ENCODE data around the gene ELOB.

The ELOB gene

DNA sequence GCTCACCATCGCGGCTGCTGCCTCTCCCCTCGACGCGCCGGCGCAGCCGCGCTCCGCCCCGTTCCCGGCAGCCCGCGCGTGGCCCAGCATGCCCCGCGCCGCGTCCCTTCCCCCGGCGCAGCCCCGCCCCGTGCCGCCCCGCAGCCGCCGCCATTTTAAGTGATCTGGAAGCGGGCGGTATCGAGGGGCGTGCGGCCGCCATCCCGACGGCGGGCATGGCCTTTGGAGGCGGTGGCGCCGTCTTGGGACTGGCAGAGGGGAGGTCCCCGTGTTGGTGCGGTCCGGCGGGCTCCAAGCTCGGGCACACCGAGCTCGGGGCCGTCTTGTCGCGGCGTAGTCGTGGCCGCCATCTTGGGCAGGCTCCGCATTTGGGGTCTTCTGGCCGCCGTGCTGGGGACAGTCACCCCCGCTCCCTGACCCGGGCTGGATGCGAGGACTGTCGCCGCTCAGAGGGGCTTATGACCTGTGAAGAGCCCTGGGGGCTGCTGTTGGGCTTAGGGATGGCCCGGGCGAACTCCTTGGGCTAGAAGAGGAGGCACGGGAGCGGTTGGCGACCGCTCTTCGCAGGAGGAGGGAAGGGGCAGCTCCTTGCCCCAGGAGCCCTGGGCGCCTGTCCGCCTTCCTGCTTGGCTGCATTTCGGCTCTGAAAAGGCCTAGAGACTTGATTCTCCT lies at the start of gene ELOB:
ELOB (minus strand) TSS at position 50 of the 672 bp plus-strand sequence; CDS start at position 9, 41 bp downstream.
- peak; percentile 92 for DNase-seq (ENCODE audit: low spot score)

- DNase-seq (ENCODE audit: low spot score), result no peak
These were observed 48.8 kb upstream of the ELOB start for GRCh38 chr16:2825906-2826305.

- DNase-seq (ENCODE audit: low spot score), result no peak
These were observed 48.1 kb upstream of the ELOB start for GRCh38 chr16:2825049-2825742.

DNA sequence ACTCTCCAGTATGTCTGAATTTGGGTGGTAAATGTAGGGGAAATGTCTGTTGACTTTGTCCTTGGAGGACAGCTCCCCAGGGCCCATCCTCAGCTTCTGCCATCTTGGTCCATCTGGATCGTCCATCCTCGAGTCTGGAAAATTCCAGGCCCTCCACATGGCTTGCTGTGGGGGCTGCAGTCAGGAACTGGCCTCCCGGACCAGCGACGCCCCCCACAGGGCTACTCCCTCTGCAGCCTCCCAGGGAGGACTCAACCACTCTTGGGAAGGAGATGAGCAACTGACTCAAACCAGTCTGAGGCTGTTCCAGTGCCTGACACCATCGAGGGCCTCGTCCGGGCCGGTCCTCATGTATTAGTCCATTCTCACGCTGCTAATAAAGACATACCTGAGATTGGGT lies 47.5 kb upstream of the ELOB start:
- DNase-seq (ENCODE audit: low spot score), result no peak

DNA sequence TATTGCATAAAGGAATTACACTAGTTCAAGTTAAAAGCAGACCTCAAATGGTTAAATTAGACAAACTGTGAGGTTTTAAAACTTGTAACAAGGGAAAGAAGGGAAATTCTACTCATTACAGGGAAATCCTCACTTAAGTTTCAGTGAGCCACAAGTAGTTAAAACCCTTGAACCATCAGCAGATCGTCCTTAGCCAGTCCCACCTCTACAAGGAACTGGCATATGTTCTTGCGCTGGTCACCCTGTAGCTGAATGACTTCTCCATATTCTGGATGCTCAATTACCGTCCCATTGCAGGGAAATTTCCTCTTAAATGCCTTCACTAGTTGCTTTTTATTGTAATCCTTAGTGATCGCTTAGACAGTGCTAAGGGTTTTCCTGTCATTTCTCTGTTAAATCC lies 45.4 kb upstream of the ELOB start:
- DNase-seq (ENCODE audit: low spot score), result no peak

DNA sequence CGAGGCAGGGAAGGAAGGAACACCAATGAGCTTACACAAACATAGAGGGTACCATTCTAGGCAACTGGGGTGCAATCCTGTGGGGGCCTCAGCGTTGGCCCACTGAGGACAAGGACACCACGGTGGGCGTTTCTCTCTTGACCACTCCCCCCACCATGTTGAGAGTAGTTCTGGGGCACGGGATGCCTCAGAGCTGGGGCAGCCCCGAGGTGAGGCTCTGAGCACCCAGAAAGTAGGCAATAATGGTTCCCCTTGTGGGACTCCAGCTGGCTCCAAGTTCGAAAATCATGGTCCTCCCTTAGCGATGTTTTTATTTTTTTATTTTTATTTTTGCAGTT lies 45.0 kb upstream of the ELOB start:
- DNase-seq (ENCODE audit: low spot score), result no peak

DNA sequence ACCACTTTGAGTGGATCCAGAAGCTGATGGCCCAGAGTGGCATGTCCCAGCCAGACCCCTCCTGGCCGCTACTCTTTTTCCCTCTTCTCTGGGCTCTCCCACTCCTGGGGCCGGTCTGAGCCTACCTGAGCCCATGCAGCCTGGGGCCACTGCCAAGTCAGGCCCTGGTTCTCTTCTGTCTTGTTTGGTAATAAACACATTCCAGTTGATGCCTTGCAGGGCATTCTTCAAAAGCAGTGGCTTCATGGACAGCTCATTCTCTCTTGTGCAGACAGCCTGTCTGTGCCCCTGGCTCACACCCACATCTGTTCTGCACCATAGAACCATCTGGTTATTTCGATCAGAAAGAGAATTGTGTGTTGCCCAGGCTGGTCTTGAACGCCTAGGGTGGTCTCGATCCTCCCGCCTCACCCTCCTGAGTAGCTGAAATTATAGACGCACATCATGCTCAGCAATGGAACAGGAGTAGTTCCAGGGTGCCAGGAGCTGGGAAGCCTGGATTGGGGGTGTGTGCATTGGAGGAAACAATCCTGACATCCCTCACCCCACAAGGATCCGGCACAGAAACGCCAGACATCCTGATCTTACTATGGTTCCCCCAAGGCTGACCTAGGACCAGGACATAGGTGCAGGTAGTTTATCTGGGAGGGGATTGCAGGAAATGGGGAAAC lies 44.5 kb upstream of the ELOB start:
- DNase-seq (ENCODE audit: low spot score), result no peak

- no peak for DNase-seq (ENCODE audit: low spot score)
These were observed 43.9 kb upstream of the ELOB start for GRCh38 chr16:2820836-2821486.

DNA sequence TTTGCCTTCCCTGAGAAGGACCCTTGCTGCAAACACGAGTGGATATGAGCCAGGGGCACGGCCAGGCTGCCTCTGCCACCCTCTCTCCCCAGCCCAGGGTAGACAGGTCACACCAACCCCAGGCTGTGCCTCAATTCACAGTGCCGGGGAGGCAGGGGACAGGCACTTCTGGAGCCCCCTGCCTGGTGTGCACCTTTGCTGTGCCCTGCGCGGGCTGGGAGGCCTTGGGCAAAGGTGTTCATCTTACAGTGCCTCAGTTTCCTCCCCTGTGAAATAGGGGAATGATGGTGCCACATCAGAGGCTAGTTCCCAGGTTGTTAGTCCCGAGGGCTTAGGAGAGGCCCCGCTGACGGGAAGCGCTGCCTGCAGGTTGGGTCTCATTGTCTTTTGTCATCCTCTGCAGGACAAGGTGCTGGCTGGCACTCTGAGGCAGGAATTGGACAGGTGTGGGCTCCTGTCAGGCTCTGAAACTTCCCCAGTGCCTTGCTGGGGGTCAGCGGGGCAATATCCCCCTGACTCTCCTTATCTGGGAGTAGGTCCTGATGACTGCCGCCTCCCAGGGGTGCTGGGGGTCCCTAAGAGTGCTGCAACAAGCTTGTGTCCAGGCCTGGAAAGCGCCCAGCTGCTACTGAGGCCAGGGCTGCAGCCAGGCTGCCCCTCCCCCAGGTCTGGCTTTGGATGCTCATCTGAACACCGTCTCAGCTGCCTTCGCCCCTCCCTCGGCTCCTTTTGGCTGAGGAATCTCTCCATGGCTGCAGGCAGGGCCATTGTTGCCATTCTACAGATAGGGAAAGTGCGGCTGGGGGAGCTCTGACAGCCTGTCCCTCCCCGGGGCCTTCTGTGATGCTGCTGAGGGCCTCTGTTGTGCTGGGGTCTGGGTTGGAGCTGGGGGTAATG lies 43.1 kb upstream of the ELOB start:
- DNase-seq (ENCODE audit: low spot score), result no peak

DNA sequence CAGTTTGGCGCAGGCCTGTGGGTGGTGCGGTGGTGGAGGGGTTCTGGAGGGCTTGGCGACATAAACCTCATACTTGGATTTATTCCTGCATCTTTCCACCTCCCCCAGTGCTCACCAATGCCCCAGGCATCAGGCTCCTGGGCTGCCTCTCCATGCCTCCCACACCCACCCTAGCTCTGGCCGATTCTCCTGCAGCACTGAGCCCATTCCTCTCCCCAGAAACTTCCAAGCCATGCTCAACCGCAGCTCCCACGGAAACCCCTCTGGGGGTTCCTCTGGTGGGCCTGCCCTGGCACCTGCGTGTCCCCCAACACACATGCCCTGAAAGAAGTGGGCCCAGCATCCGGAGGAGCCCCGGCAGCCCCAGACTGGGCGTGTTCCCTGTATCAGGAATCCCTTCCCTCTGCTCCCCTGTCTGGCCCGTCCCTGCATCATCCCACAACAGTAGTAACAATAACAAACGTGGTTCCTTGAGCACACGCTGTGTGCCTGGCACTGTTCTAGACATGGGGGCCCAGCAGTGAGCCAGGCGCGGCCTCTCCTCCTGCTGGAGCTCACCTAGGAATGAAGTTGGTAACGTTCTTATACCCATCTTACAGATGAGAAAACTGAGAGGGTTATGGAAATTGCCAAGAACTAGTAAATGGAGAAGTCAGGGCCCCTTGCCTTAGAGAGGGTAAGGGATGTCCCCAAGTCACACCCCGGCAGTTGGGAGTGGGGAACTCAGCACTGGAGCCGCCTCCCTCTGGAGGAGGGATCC lies 42.3 kb upstream of the ELOB start:
- DNase-seq (ENCODE audit: low spot score), result no peak

- DNase-seq (ENCODE audit: low spot score), result no peak
These were observed 41.3 kb upstream of the ELOB start for GRCh38 chr16:2818272-2818876.

- no peak for DNase-seq (ENCODE audit: low spot score)
These were observed 40.5 kb upstream of the ELOB start for GRCh38 chr16:2817340-2818271.

DNA sequence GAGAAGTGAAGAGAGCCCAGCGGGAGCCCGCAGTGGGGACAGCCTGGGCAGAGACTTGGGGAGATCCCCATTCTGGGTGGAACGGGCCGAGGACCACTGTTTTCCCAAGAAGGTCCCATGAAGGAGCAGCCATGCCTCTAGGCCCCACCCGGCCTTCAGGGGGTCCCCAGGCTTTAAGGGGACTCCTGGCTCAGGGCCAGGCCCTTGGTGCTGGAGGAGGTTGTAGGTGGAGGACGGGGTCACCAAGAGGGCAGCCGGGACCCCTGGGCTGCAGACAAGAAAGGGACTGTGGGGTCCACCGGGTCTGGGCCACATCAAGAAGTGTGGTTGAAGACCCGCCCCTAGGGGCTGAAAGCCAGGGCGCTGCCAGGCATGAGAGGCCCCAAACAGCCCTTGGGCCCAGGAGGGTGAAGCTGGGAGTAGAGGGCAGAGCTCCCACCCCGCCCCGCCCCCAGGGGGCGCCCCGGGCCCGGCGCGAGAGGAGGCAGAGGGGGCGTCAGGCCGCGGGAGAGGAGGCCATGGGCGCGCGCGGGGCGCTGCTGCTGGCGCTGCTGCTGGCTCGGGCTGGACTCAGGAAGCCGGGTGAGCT lies 39.8 kb upstream of the ELOB start, which contains the start of gene PRSS21:
PRSS21 (plus strand) TSS at position 487 of the 589 bp plus-strand sequence; CDS start at position 519, 32 bp downstream.
- no peak for DNase-seq (ENCODE audit: low spot score)

DNA sequence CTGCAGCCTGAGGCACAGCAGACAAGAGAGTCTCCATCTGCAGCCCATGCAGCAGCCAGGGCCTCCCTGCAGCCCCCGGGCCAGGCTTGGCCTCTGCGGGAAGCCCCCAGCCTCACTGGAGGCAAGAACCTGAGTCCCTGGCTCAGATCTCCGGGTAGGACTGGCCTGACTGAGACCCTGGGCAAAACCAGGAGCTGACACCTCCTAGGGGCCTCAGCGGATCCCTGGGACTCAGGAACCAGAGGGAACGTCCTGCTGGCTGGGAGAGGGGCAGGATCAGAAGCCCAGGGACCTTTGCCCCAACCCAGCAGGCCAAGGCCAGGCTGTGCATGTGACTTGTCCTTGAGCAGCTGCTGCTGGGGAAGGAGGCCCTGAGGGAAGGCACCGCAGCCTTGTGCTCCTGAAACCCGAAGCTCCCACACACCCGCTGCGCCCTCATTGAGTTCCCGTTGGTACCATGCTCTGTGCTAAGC lies 38.3 kb upstream of the ELOB start:
- DNase-seq (ENCODE audit: low spot score), result peak; percentile 32

- DNase-seq (ENCODE audit: low spot score), result no peak
These were observed 37.6 kb upstream of the ELOB start for GRCh38 chr16:2814551-2815298.

DNA sequence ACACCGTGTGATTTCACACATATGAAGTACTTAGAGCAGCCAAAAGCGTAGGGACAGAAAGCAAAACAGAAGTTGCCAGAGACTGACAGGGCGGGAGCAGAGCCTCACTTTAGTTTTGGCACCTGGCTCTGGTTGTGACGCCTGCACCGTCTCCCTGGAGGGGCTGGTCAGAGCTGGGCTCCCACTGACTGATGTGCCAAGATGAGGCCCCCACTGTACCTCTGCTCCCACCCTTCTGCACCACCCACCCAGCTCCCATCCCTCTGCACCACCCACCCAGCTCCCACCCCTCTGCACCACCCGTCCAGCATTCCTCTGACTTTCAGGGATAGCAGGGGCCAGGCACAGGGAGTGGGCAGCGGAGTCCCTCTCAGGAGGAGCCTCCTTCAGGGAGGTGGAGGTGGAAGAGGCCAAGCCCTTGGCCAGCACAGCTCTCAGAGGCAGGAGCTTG lies 36.7 kb upstream of the ELOB start:
- no peak for DNase-seq (ENCODE audit: low spot score)

DNA sequence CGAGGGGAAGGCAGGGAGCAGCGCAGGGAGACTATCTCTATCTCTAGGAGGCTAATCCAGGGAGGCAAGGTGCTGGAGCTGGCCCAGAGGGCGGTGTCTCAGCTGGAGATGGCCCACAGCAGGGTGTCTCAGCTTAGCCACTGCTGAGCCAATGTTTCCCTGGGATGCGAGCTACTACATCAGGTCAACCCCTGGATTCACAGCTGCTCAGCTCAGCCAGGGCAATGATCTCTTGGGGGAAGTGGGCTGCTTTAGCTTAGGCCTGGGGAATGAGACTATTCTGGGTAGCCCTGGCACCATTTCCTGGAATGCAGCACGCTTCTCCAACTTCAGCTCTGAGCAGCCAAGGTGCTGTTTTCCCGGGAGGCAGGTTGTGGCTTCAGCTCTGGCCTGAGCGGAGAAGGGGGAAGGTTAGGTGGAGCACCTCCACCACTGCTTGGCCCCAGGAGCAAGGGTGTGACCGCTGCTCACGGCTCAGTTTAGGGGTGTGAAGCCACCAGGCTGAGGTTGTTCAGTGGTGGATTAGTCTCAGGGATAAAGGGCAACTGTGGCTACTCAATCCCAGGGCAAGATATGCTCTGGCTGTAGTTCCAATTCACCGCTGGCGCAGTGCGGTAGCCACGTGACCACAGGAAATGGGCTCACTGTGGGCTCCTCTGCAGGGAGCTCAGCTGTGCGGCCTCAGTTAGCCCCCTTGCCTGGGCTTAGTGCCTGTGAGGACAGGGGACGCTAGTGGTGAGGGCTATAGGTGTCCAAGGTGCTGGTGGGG lies 34.8 kb upstream of the ELOB start:
- DNase-seq (ENCODE audit: low spot score), result no peak

Data from HuH-7 (cell line).